HG03139 (cell line): ENCODE data around the gene GNPTG.

ENCODE experiments used
- ATAC-seq: cut with Tn5 transposase; IDR thresholded peaks from one replicate; pipeline ENCODE4 v1.9.1; 2021; ENCODE audit not compliant: unreplicated experiment

The GNPTG gene

DNA sequence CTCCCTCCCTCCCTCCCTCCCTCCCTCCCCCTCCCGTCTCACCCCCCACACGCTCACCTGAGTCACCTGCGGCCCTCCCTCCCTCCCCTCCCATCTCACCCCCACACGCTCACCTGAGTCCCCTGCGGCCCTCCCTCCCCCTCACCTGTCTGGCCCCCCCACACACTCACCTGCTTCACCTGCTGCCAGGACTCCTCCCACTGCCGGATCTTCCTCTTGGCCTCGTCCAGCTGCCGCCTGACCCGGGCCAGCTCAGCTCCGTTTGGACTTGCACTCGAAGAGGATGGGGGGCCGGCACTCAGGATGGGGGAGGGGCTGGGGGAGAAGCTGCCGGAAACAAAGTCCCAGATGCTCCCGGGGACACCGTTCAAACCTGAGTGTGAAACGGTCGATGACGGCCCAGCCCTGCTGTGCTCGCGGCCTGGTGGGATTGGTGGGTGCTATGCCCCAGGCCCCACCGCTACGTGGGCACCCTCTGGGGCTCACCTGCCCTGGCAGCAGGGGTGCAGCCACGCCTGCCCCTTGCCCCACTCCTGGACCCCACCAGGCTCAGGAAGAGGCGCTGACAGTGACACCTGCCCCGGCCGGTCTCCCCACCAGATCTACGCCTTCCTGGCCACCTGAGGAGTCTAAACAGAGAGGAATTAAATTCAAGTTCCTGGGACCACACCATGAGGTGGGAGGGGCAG lies 15.9 kb downstream of the GNPTG start:
- no peak for ATAC-seq

- ATAC-seq = no peak
These were observed 19.6 kb downstream of the GNPTG start for GRCh38 chr16:1371054-1371978.

DNA sequence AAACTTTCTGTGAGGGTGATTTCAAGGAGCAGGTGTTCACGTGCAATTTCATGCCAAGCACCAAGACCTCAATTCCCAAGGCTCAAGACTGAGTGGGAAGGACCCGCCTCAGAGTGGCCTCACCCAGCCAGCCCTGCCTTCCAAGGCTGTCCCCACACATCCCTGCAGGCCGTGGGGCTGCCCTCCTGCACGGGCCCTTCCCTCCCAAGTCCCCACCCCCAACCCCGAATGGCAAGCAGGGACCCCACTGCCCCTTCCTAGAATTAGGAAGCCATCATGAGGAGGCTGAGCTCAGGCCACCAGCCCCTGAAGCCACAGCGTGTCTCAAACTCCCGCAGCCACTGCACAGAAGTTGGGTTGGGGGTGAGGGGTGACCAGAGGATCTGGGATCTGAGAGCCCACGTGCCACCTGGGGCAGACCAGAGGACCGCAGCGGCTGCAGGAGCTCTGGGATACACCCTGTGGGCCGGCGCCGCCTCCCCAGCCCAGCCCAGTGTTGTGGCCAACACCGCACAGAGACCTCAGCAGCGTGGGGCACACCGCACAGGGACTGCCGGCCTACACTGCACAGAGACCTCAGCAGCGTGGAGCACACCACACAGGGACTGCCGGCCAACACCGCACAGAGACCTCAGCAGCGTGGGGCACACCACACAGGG lies 20.7 kb downstream of the GNPTG start:
- no peak for ATAC-seq

- ATAC-seq = no peak
These were observed 22.9 kb downstream of the GNPTG start for GRCh38 chr16:1374418-1375297.

GRCh38 chr16:1375298-1375640 lies 23.5 kb downstream of the GNPTG start:
- no peak for ATAC-seq

- no peak for ATAC-seq
These were observed 24.1 kb downstream of the GNPTG start for GRCh38 chr16:1375741-1376410.

GRCh38 chr16:1377406-1378010 lies 25.8 kb downstream of the GNPTG start:
- ATAC-seq = no peak

DNA sequence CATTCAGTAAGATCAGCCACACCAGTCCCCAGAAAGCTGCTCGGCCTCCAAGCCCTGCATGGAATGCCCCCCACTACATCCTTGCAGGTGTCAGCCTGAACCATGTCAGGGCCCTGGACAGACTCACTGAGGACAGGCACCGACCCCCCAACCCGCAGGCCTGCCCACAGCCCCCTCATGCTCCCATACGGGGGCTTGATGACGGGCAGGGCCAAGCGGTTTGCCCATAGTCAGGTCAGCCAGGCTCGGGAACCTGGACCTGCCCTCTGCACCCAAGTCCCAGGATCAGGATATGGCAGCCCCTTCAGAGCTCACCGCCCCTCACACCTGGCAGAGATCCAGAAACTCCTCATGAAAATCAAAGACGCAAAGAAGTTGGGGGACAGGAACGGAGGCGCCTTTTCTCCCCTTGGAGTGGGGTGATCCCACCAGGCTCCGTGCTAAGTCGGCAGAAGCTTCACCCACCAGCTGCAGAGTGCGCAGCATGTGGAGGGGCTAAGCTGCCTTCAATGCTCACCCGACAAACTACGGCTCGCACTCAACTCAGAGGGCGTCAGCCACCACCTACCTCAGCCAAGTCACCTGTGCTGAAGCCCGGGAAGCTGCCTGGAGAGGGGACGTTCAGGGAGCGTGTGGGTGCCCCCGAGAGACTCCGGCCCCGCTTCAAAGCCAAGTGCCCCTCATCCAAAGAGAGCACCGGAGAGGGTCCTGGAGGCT lies 26.5 kb downstream of the GNPTG start:
- no peak for ATAC-seq

- no peak for ATAC-seq
These were observed 27.1 kb downstream of the GNPTG start for GRCh38 chr16:1378804-1379303.

DNA sequence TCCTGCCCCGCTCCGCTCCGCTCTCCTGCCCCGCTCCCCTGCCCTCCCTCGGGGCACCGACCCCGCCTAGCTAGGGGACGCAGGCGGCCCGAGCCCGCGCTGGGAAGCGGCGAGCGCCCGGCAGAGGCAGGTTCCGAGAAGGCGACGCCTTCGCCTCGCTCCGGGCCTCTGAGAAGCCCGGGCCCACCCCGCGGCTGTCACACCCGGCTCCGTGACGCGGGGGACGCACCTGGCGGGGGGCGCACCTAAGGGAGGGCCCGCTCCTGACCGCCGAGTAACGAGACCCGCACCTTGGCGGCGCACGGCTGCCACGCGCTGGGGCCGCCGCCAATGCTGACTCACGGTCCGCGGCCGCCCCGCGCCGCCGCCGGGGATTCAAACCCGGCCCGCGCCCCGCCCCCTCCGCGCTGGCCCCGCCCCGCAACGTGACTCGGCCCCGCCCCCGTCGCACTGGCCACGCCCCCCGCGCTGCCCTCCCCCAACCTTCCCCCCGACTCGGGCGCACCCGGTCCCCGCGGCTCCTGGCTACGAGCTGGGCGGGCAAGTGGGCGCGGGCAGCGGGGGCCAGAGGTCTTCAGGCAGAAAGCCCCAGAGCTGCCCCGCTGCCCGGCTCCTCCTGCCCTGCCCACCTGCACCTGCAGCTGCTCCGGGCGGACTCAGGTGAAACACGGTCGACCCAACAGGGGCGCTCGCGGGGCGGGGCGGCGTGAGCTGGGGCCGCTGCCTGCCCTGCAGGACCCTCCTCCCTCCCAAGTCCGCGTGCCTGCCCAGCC lies 27.8 kb downstream of the GNPTG start:
- ATAC-seq = no peak

GRCh38 chr16:1380195-1380594 lies 28.5 kb downstream of the GNPTG start:
- no peak for ATAC-seq

- no peak for ATAC-seq
These were observed 30.1 kb downstream of the GNPTG start for GRCh38 chr16:1381612-1382406.

DNA sequence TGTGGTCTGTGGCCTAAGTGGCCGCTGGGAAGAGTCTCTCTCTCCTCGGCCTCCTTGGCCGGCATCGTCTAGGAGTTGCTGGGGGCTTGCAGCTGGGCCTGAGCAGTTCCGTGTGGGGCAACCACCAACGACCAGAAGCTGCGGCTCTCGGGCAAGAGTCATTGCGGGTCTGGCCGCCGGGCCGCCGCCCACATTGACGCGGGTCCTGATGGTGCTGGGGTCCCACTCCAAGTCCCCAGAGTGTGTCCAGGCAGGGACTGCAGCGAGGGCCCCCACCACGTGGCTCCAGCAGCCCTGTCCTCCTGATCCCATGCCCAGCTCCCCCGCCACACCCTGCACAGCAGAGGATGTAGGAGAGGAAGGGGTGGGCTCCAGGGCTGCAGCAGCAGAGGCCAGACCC lies 31.8 kb downstream of the GNPTG start:
- no peak for ATAC-seq

DNA sequence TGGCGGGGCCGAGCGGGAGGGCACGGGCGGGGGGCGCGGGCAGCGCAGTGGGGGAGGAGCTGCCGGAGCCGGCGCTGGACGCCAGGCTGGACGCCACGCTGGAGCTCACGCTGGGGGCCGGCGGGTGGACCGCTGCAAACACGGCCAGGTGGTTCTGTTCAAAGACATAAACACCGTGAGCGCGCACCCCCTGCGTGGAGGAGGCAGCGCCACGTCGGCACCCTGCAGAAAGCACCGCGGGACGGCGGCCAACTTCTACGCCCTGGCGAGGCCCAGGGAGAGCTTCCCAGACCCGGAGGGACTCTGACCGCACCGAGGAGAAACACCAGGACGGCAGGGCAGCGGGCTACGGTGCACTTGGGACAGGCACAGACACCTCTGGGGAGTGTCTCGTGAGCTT lies 33.5 kb downstream of the GNPTG start:
- ATAC-seq = no peak

GRCh38 chr16:1387331-1387730 lies 35.6 kb downstream of the GNPTG start:
- no peak for ATAC-seq

GRCh38 chr16:1389762-1390161 lies 38.0 kb downstream of the GNPTG start:
- no peak for ATAC-seq

DNA sequence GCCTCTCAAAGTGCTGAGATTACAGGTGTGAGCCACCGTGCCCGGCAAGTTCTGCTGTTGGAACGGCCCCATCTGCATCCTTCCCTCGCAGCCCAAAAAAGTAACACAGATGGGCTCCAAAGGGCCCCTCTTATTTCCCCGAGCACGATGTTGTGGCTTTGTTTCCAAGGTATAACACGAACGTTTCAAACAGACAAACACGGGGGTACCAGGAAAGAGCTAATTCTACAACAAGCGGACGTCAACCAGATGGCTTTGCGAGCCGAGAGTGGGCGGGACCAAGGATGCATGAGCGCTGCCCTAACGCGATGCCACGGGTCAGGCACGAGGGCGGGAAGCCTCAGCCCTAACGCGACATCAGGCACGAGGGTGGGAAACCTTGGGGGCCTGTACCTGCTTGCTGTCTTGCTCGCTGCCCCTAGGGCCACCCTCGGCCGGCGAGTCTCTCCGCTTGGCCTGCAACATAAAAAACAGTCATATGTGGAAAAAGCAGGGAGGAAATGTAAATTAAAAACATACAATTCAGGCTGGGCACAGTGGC lies 38.6 kb downstream of the GNPTG start:
- no peak for ATAC-seq
